Effector memory CD4-positive, alpha-beta T cell (primary cell): ENCODE measurements around the gene TPO.

Source experiments
- DNase-seq, 3 donors: peaks; one replicate each; pipeline ENCODE4 v3.0.0-alpha.2; 2020
- H3K27ac ChIP-seq: 2 replicates; pipeline ENCODE4 v1.7.0; 2013; ENCODE audit warnings: mild to moderate bottlenecking, low read length, moderate library complexity; ENCODE audit not compliant: insufficient read depth, poor library complexity, severe bottlenecking
- H3K27me3 ChIP-seq: replicated peaks from 2 replicates; pipeline ENCODE4 v1.7.0; 2013; ENCODE audit warnings: mild to moderate bottlenecking, low read length; ENCODE audit not compliant: insufficient read depth, control insufficient read depth, poor library complexity, severe bottlenecking
- H3K36me3 ChIP-seq: 2 replicates; pipeline ENCODE4 v1.7.0; 2013; ENCODE audit warnings: mild to moderate bottlenecking, low read length, moderate library complexity; ENCODE audit not compliant: control insufficient read depth, insufficient read depth
- H3K4me1 ChIP-seq: 2 replicates; pipeline ENCODE4 v1.7.0; 2013; ENCODE audit warnings: low read length, mild to moderate bottlenecking; ENCODE audit not compliant: control insufficient read depth, insufficient read depth, poor library complexity, severe bottlenecking
- H3K4me3 ChIP-seq: 2 replicates; pipeline ENCODE4 v1.7.0; 2013; ENCODE audit warnings: low read length, low read depth, mild to moderate bottlenecking; ENCODE audit not compliant: insufficient read depth, poor library complexity, severe bottlenecking
- H3K9me3 ChIP-seq: 2 replicates; pipeline ENCODE4 v1.7.0; 2013; ENCODE audit warnings: mild to moderate bottlenecking, low read length, moderate library complexity; ENCODE audit not compliant: control insufficient read depth

The TPO gene

GRCh38 chr2:1479346-1479745, 66.1 kb downstream of the TPO start:
- H3K4me1 ChIP-seq = no peaks in the 10 kb centered on the region
- no peak overlapping the region for H3K27ac ChIP-seq
- no peak for DNase-seq
- no peaks in the 10 kb centered on the region for H3K27me3 ChIP-seq
- no peak overlapping the region for H3K4me3 ChIP-seq
- H3K36me3 ChIP-seq = no peaks in the 10 kb centered on the region
- no peaks in the 10 kb centered on the region for H3K9me3 ChIP-seq

- H3K27ac ChIP-seq = no peak overlapping the region
- no peaks in the 10 kb centered on the region for H3K27me3 ChIP-seq
- H3K4me1 ChIP-seq = no peaks in the 10 kb centered on the region
- DNase-seq = no peak
- H3K4me3 ChIP-seq = no peak overlapping the region
- no peaks in the 10 kb centered on the region for H3K36me3 ChIP-seq
- no peaks in the 10 kb centered on the region for H3K9me3 ChIP-seq
Observed at GRCh38 chr2:1480671-1481076, 67.4 kb downstream of the TPO start.

- Histone ChIP-seq H3K27ac (no peak overlapping the region), H3K27me3 (no peaks in the 10 kb centered on the region), H3K4me1 (no peaks in the 10 kb centered on the region), H3K4me3 (no peak overlapping the region), H3K9me3 (no peaks in the 10 kb centered on the region), H3K36me3 (no peaks in the 10 kb centered on the region)
- DNase-seq = no peak
Observed at GRCh38 chr2:1481406-1482252, 68.4 kb downstream of the TPO start.

GRCh38 chr2:1482253-1482675, 69.0 kb downstream of the TPO start:
- DNase-seq = no peak
- H3K27ac ChIP-seq = no peak overlapping the region

GRCh38 chr2:1482981-1483380, 69.7 kb downstream of the TPO start:
- no peak for DNase-seq
- Histone ChIP-seq H3K27ac (no peak overlapping the region), H3K27me3 (no peaks in the 10 kb centered on the region), H3K9me3 (no peaks in the 10 kb centered on the region), H3K36me3 (no peaks in the 10 kb centered on the region), H3K4me1 (no peaks in the 10 kb centered on the region), H3K4me3 (no peak overlapping the region)

More at GRCh38 chr2:1482253-1482675, 69.0 kb downstream of the TPO start:
- no peaks in the 10 kb centered on the region for H3K27me3 ChIP-seq
- H3K9me3 ChIP-seq = no peaks in the 10 kb centered on the region
- no peaks in the 10 kb centered on the region for H3K4me1 ChIP-seq
- no peaks in the 10 kb centered on the region for H3K36me3 ChIP-seq
- no peak overlapping the region for H3K4me3 ChIP-seq

GRCh38 chr2:1483551-1483950, 70.3 kb downstream of the TPO start:
- DNase-seq = no peak
- H3K36me3 ChIP-seq = no peaks in the 10 kb centered on the region
- no peaks in the 10 kb centered on the region for H3K27me3 ChIP-seq
- no peaks in the 10 kb centered on the region for H3K9me3 ChIP-seq
- no peak overlapping the region for H3K4me3 ChIP-seq
- H3K4me1 ChIP-seq = no peaks in the 10 kb centered on the region
- no peak overlapping the region for H3K27ac ChIP-seq

GRCh38 chr2:1484131-1484884, 71.0 kb downstream of the TPO start:
- Histone ChIP-seq H3K9me3 (no peaks in the 10 kb centered on the region), H3K4me3 (no peak overlapping the region), H3K36me3 (no peaks in the 10 kb centered on the region), H3K27ac (no peak overlapping the region), H3K27me3 (no peaks in the 10 kb centered on the region), H3K4me1 (no peaks in the 10 kb centered on the region)
- no peak for DNase-seq

- Histone ChIP-seq H3K4me3 (no peak overlapping the region), H3K4me1 (no peaks in the 10 kb centered on the region), H3K9me3 (no peaks in the 10 kb centered on the region), H3K27me3 (no peaks in the 10 kb centered on the region), H3K27ac (no peak overlapping the region), H3K36me3 (no peaks in the 10 kb centered on the region)
- no peak for DNase-seq
Observed at GRCh38 chr2:1486670-1487069, 73.4 kb downstream of the TPO start.

GRCh38 chr2:1487758-1488157, 74.5 kb downstream of the TPO start:
- Histone ChIP-seq H3K4me3 (no peak overlapping the region), H3K9me3 (no peaks in the 10 kb centered on the region), H3K36me3 (no peaks in the 10 kb centered on the region), H3K4me1 (no peaks in the 10 kb centered on the region), H3K27me3 (no peaks in the 10 kb centered on the region), H3K27ac (no peak overlapping the region)
- no peak for DNase-seq

- Histone ChIP-seq H3K9me3 (no peaks in the 10 kb centered on the region), H3K4me3 (no peak overlapping the region), H3K27ac (no peak overlapping the region), H3K4me1 (no peaks in the 10 kb centered on the region), H3K36me3 (no peaks in the 10 kb centered on the region), H3K27me3 (no peaks in the 10 kb centered on the region)
- no peak for DNase-seq
Observed at GRCh38 chr2:1488181-1488671, 75.0 kb downstream of the TPO start.
